Ascending aorta (tissue), 2 donors: ENCODE data around the gene GPC3. TPM values are rescaled to one million over a fixed set of nuclear protein-coding genes. Genes with fewer than 3 reads are reported as not detected.
"Not testable (repeated sequence)": the region's sequence is repeated elsewhere in the genome, so short reads cannot be mapped to it uniquely, and the experiment has no call there.

Experiments
- DNase-seq, 2 donors: peaks; one replicate each; pipeline ENCODE4 v3.0.0-alpha.2; 2019; ENCODE audit warnings: low spot score in 2 of 2
- H3K27ac ChIP-seq, 2 donors: fragments of 200-600 bp; sonication (generic); one replicate each; pipeline ENCODE4 v1.5.1; 2016 to 2017; ENCODE audit warnings: mild to moderate bottlenecking in 1 of 2
- H3K27me3 ChIP-seq: fragments of 200-600 bp; sonication (generic); one replicate; pipeline ENCODE4 v1.5.1; 2017
- H3K36me3 ChIP-seq, 2 donors: fragments of 200-600 bp; sonication (generic); one replicate each; pipeline ENCODE4 v1.5.1; 2016
- H3K4me1 ChIP-seq, 2 donors: fragments of 200-600 bp; sonication (generic); one replicate each; pipeline ENCODE4 v1.5.1; 2016 to 2017; ENCODE audit warnings: mild to moderate bottlenecking in 1 of 2
- H3K4me3 ChIP-seq, 2 donors: fragments of 200-600 bp; sonication (generic); one replicate each; pipeline ENCODE4 v1.5.1; 2016 to 2017; ENCODE audit warnings: mild to moderate bottlenecking in 1 of 2
- H3K9me3 ChIP-seq, 2 donors: fragments of 200-600 bp; sonication (generic); one replicate each; pipeline ENCODE4 v1.5.1; 2016
- intact Hi-C: fragments of 100-400 bp; cut with DNase I; formaldehyde crosslinking; loops from one replicate; pipeline ENCODE4 v1.15.1; 2023
- total RNA-seq: library from RNA; depleted of rRNA; stranded (reverse); fragments of >200 nt; gene quantifications from one replicate; pipeline ENCODE4 v1.1.0, GENCODE V29; 2016
- TF ChIP-seq, protein P1 (sequence below), 3 experiments: fragments of 200-600 bp in 2 of 3; fragments of 450-650 bp in 1 of 3; sonication (generic) in 2 of 3; IDR thresholded peaks; one replicate each; pipeline ENCODE4 v1.5.1; 2016 to 2019; ENCODE audit warnings: antibody characterized with exemption in 3 of 3, mild to moderate bottlenecking in 1 of 3, moderate library complexity in 1 of 3

The GPC3 gene
- total RNA-seq, 1 donor from 2014 or later = 0.75 TPM

DNA sequence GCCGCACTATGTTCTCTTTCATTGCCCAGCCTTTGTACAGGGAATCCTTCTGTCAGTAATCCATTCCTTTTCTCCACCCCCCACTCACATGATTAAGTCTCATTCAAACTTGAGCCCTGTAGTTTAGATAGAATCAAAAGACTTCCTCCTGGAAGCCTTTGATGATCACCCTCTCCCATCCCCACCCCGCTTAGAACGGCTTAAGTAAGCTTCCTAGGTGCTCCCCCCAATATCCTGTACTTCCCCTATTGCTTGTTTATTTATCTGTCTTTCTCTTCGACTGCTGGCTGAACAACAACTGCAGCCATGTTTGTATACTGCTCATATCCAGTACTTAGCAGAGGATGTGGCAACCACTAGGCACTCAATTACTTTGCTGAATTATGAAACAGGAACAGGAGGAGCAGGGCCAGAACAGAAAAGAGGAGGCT, 38.5 kb upstream of the GPC3 start:
- Histone ChIP-seq H3K4me3 (no peak overlapping the region), H3K27me3 (no peaks in the 10 kb centered on the region), H3K27ac (no peak overlapping the region), H3K36me3 (no peaks in the 10 kb centered on the region), H3K4me1 (no peaks in the 10 kb centered on the region), H3K9me3 (no peaks in the 10 kb centered on the region)
- DNase-seq = no peak
- TF ChIP-seq, protein P1, sequence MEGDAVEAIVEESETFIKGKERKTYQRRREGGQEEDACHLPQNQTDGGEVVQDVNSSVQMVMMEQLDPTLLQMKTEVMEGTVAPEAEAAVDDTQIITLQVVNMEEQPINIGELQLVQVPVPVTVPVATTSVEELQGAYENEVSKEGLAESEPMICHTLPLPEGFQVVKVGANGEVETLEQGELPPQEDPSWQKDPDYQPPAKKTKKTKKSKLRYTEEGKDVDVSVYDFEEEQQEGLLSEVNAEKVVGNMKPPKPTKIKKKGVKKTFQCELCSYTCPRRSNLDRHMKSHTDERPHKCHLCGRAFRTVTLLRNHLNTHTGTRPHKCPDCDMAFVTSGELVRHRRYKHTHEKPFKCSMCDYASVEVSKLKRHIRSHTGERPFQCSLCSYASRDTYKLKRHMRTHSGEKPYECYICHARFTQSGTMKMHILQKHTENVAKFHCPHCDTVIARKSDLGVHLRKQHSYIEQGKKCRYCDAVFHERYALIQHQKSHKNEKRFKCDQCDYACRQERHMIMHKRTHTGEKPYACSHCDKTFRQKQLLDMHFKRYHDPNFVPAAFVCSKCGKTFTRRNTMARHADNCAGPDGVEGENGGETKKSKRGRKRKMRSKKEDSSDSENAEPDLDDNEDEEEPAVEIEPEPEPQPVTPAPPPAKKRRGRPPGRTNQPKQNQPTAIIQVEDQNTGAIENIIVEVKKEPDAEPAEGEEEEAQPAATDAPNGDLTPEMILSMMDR (IDR thresholded peaks at IDR 0.05) = no peak
- intact Hi-C loops = no loop called here

DNA sequence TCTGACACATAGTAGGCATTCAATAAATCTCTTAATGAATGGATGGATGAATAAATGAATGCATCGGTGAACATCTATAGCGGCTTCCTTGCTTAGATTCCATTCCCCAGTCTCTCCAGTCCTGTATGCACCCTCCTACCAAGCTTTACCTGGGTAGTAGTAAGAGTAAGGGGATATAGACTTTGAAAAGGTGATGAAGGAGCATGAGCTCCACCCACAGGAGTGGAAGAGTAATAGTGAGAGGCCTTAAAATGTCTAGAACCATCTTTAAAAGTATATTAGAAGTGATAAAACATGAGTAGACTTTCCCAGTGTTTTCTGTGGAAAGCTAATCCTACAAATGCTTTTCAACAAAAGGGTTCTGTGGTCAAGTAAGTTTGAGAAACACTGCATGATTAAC, 35.5 kb upstream of the GPC3 start:
- Histone ChIP-seq H3K4me3 (no peak overlapping the region), H3K36me3 (no peaks in the 10 kb centered on the region), H3K9me3 (no peaks in the 10 kb centered on the region), H3K27ac (no peak overlapping the region), H3K4me1 (no peaks in the 10 kb centered on the region), H3K27me3 (no peaks in the 10 kb centered on the region)
- intact Hi-C loops = no loop called here
- TF ChIP-seq, protein P1 (IDR thresholded peaks at IDR 0.05) = no peak
- DNase-seq = no peak

DNA sequence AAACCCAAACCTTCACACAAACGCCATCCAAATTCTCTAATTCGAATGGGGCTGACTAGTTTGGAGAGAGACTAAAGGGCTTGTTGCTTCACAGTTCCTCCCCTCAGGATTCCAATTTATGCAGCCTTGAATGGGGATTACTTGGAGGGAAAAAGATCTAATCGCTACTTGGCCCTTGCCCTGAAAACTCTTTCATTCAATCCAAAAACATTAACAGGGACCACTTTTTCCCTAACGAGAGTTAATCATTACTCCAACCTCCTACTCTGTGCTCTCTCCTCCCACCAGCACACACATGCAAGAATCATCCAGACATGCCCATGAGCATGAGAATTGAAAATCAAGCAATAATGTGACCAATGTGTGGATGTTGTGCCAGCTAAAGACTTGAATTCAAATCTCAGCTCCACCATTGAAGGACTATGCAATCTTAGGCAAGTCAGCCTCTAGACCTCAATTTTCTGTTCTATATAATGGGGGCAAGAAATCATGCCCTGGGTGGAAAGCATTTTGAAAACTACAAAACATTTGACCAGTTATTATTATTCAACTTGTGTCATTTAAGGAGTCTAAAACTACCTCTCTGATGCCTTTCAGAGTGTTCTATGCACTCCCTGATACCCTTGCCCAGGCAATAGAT, 34.3 kb upstream of the GPC3 start:
- intact Hi-C loops = no loop called here
- Histone ChIP-seq H3K4me3 (no peak overlapping the region), H3K27me3 (no peaks in the 10 kb centered on the region), H3K36me3 (no peaks in the 10 kb centered on the region), H3K27ac (no peak overlapping the region), H3K9me3 (no peaks in the 10 kb centered on the region), H3K4me1 (no peaks in the 10 kb centered on the region)
- DNase-seq = no peak
- TF ChIP-seq, protein P1 (IDR thresholded peaks at IDR 0.05) = no peak

- intact Hi-C loops = not testable (repeated sequence)
Observed at GRCh38 chrX:134016309-134016708, 30.9 kb upstream of the GPC3 start.

DNA sequence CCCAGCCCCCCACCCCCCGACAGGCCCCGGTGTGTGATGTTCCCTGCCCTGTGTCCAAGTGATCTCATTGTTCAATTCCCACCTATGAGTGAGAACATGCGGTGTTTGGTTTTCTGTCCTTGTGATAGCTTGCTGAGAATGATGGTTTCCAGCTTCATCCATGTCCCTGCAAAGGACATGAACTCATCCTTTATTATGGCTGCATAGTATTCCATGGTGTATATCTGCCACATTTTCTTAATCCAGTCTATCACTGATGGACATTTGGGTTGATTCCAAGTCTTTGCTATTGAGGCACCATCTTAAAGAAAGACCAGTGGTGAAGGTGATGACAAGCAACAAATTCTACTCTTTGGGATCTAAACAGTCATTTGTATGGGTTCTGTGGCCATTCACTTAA, 30.1 kb upstream of the GPC3 start:
- H3K9me3 ChIP-seq, H3K27me3 ChIP-seq, H3K4me3 ChIP-seq, H3K36me3 ChIP-seq, intact Hi-C loops, H3K4me1 ChIP-seq, H3K27ac ChIP-seq, DNase-seq: not testable (repeated sequence)

More at GRCh38 chrX:134016309-134016708, 30.9 kb upstream of the GPC3 start:
- H3K27me3 ChIP-seq, H3K27ac ChIP-seq, H3K9me3 ChIP-seq, H3K36me3 ChIP-seq, H3K4me3 ChIP-seq, H3K4me1 ChIP-seq, DNase-seq: not testable (repeated sequence)

DNA sequence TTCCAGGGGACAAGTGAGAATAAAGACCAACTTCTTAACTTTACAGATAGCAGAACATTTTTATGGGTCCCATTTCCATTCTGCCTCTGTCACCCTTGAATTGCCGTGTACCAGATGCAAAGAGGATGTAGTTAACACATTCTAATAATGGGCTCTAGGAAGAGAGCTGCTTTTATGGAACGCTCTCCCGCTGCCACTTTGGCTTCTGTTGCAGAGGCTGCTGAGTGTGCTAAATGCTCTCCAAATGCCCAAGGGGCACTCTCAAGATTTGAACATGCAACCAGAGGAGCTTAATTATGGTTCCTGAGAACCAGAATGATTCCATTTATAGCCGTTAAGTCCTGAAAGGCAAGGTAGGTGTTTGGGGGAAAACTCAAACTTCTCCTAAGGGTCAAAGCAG, 28.1 kb upstream of the GPC3 start:
- no peaks in the 10 kb centered on the region for H3K9me3 ChIP-seq
- H3K4me3 ChIP-seq = no peak overlapping the region
- H3K4me1 ChIP-seq = no peaks in the 10 kb centered on the region
- H3K27ac ChIP-seq = no peak overlapping the region
- DNase-seq = no peak
- H3K27me3 ChIP-seq = no peaks in the 10 kb centered on the region
- no peaks in the 10 kb centered on the region for H3K36me3 ChIP-seq
- TF ChIP-seq, protein P1 (IDR thresholded peaks at IDR 0.05) = no peak
- intact Hi-C loops = no loop called here

- TF ChIP-seq, protein P1 (IDR thresholded peaks at IDR 0.05) = no peak
- no peaks in the 10 kb centered on the region for H3K4me1 ChIP-seq
- no peaks in the 10 kb centered on the region for H3K27me3 ChIP-seq
- H3K27ac ChIP-seq = no peak overlapping the region
- no peaks in the 10 kb centered on the region for H3K36me3 ChIP-seq
- no peak overlapping the region for H3K4me3 ChIP-seq
- intact Hi-C loops = no loop called here
- H3K9me3 ChIP-seq = no peaks in the 10 kb centered on the region
- no peak for DNase-seq
Observed at GRCh38 chrX:134013092-134013497, 27.7 kb upstream of the GPC3 start.
